ENCODE measurements around the gene ZNF730. TPM values are rescaled to one million over a fixed set of nuclear protein-coding genes. Genes with fewer than 3 reads are reported as not detected.

Gene ZNF730
- total RNA-seq, 2 experiments from 2014 or later, result not detected

- H3K4me1 Mint-ChIP-seq (ENCODE audit: low read depth), result no peaks in the 10 kb centered on the region
- Histone ChIP-seq H3K27me3 (ENCODE audit: control insufficient read depth in 1 of 2, insufficient read depth in 2 of 2, low read length in 2 of 2) (no peaks in the 10 kb centered on the region), H3K4me3 (ENCODE audit: low read length) (no peak overlapping the region), H3K4me1 (ENCODE audit: insufficient read depth, low read length) (no peaks in the 10 kb centered on the region), H3K27ac (ENCODE audit: low read depth in 1 of 2, low read length in 2 of 2) (no peak overlapping the region), H3K9me3 (ENCODE audit: control insufficient read depth in 1 of 2, insufficient read depth in 1 of 2, low read length in 2 of 2) (peaks cover 20 to 25% of the 10 kb centered on the region in 2 experiments), H3K36me3 (ENCODE audit: insufficient read depth, low read length) (no peaks in the 10 kb centered on the region)
- no peak overlapping the region for H3K27ac Mint-ChIP-seq
- H3K4me3 Mint-ChIP-seq, result no peak overlapping the region
- intact Hi-C loops (cut with DNase I, micrococcal nuclease), result no loop called here
- H3K36me3 Mint-ChIP-seq (ENCODE audit: low read depth), result no peaks in the 10 kb centered on the region
- DNase-seq (no peak), ATAC-seq (ENCODE audit: poor library complexity) (no peak)
- POLR2A ChIA-PET, result no interaction called here
- no peaks in the 10 kb centered on the region for H3K27me3 Mint-ChIP-seq
- H3K9me3 Mint-ChIP-seq, result peaks cover 7% of the 10 kb centered on the region
- no peak for TF ChIP-seq CTCF (IDR thresholded peaks at IDR 0.05)
- CTCF ChIA-PET, result no interaction called here
These were observed 18.5 kb upstream of the ZNF730 start for GRCh38 chr19:23098286-23098685.

GRCh38 chr19:23098988-23099387 lies 17.8 kb upstream of the ZNF730 start:
- Mint-ChIP-seq H3K9me3 (peaks cover 7% of the 10 kb centered on the region), H3K4me3 (no peak overlapping the region), H3K4me1 (ENCODE audit: low read depth) (no peaks in the 10 kb centered on the region), H3K27me3 (no peaks in the 10 kb centered on the region), H3K36me3 (ENCODE audit: low read depth) (no peaks in the 10 kb centered on the region), H3K27ac (no peak overlapping the region)
- intact Hi-C loops (cut with DNase I, micrococcal nuclease), result no loop called here
- no peak for ATAC-seq (ENCODE audit: poor library complexity)
- Histone ChIP-seq H3K36me3 (ENCODE audit: insufficient read depth, low read length) (no peaks in the 10 kb centered on the region), H3K4me3 (ENCODE audit: low read length) (no peak overlapping the region), H3K9me3 (ENCODE audit: control insufficient read depth in 1 of 2, insufficient read depth in 1 of 2, low read length in 2 of 2) (peaks cover 18 to 20% of the 10 kb centered on the region in 2 experiments), H3K27me3 (ENCODE audit: control insufficient read depth in 1 of 2, insufficient read depth in 2 of 2, low read length in 2 of 2) (no peaks in the 10 kb centered on the region), H3K27ac (ENCODE audit: low read depth in 1 of 2, low read length in 2 of 2) (no peak overlapping the region), H3K4me1 (ENCODE audit: insufficient read depth, low read length) (no peaks in the 10 kb centered on the region)
- ChIA-PET CTCF (no interaction called here), POLR2A (no interaction called here)
- no peak for TF ChIP-seq CTCF (IDR thresholded peaks at IDR 0.05)
- DNase-seq, result no peak

- no peak overlapping the region for H3K4me3 Mint-ChIP-seq
- no peaks in the 10 kb centered on the region for H3K4me1 Mint-ChIP-seq (ENCODE audit: low read depth)
- ATAC-seq (ENCODE audit: poor library complexity) (no peak), DNase-seq (no peak)
- TF ChIP-seq CTCF (IDR thresholded peaks at IDR 0.05), result no peak
- intact Hi-C loops (cut with DNase I, micrococcal nuclease), result no loop called here
- no peaks in the 10 kb centered on the region for H3K36me3 Mint-ChIP-seq (ENCODE audit: low read depth)
- Histone ChIP-seq H3K27ac (ENCODE audit: low read depth in 1 of 2, low read length in 2 of 2) (no peak overlapping the region), H3K4me3 (ENCODE audit: low read length) (no peak overlapping the region), H3K9me3 (ENCODE audit: control insufficient read depth in 1 of 2, insufficient read depth in 1 of 2, low read length in 2 of 2) (peaks cover 11 to 20% of the 10 kb centered on the region in 2 experiments), H3K27me3 (ENCODE audit: control insufficient read depth in 1 of 2, insufficient read depth in 2 of 2, low read length in 2 of 2) (no peaks in the 10 kb centered on the region), H3K4me1 (ENCODE audit: insufficient read depth, low read length) (no peaks in the 10 kb centered on the region), H3K36me3 (ENCODE audit: insufficient read depth, low read length) (no peaks in the 10 kb centered on the region)
- ChIA-PET POLR2A (no interaction called here), CTCF (no interaction called here)
- H3K9me3 Mint-ChIP-seq, result peaks cover 7% of the 10 kb centered on the region
- no peak overlapping the region for H3K27ac Mint-ChIP-seq
- H3K27me3 Mint-ChIP-seq, result no peaks in the 10 kb centered on the region
These were observed 16.9 kb upstream of the ZNF730 start for GRCh38 chr19:23099966-23100365.

Measured in CD4-positive, alpha-beta T cell (primary cell).